Measurements from ENCODE around the gene ZNF507. TPM values are rescaled to one million over a fixed set of nuclear protein-coding genes. Genes with fewer than 3 reads are reported as not detected.
A peak's percentile ranks its signal among the peaks of the same experiment; 100 is the strongest.

ZNF507 gene
- 10 to 100 TPM; 22.6 to 34.6 TPM for total RNA-seq

- peak within 1 kb of the TSS; percentile 50 to 75 for H3K27ac ChIP-seq
- DNase-seq (ENCODE audit: low spot score) (peak; percentile 38), ATAC-seq (ENCODE audit: insufficient number of reproducible peaks, low FRiP score, low read depth) (peak; percentile 86)
- H3K36me3 ChIP-seq = peaks cover 6% of the 10 kb centered on the region
- peaks cover 22 to 41% of the 10 kb centered on the region in 2 donors for H3K4me1 ChIP-seq (ENCODE audit: control insufficient read depth in 1 of 2, low read depth in 2 of 2)
- H3K27me3 ChIP-seq (replicated peaks; ENCODE audit: insufficient read depth) = no peaks in the 10 kb centered on the region
- no peaks in the 10 kb centered on the region for H3K9me3 ChIP-seq
- H3K4me3 ChIP-seq = peak within 1 kb of the TSS; percentile 92
- TF ChIP-seq CTCF (IDR thresholded peaks at IDR 0.05) = no peak
Measured at GRCh38 chr19:32345261-32346207, at the start of gene ZNF507. Gene ZNF507, plus strand, starts transcription at chr19:32345610. Its CDS starts 7,221 bp downstream, at chr19:32352831.

- DNase-seq (ENCODE audit: low spot score) = no peak
- Histone ChIP-seq H3K27ac (no peak overlapping the region), H3K36me3 (no peaks in the 10 kb centered on the region), H3K27me3 (replicated peaks; ENCODE audit: insufficient read depth) (no peaks in the 10 kb centered on the region), H3K9me3 (peaks cover 6% of the 10 kb centered on the region), H3K4me3 (no peak overlapping the region), H3K4me1 (ENCODE audit: control insufficient read depth in 1 of 2, low read depth in 2 of 2) (no peaks in the 10 kb centered on the region)
- TF ChIP-seq CTCF (IDR thresholded peaks at IDR 0.05) = no peak
- ATAC-seq (ENCODE audit: insufficient number of reproducible peaks, low FRiP score, low read depth) = no peak
Measured at GRCh38 chr19:32296694-32297093, 48.7 kb upstream of the ZNF507 start.

GRCh38 chr19:32302778-32303177 is 42.6 kb upstream of the ZNF507 start:
- ATAC-seq (ENCODE audit: insufficient number of reproducible peaks, low FRiP score, low read depth) (no peak), DNase-seq (ENCODE audit: low spot score) (no peak)
- Histone ChIP-seq H3K4me1 (ENCODE audit: control insufficient read depth in 1 of 2, low read depth in 2 of 2) (no peaks in the 10 kb centered on the region), H3K9me3 (peaks cover 18% of the 10 kb centered on the region), H3K27ac (no peak overlapping the region), H3K27me3 (replicated peaks; ENCODE audit: insufficient read depth) (no peaks in the 10 kb centered on the region), H3K4me3 (no peak overlapping the region), H3K36me3 (no peaks in the 10 kb centered on the region)
- TF ChIP-seq CTCF (IDR thresholded peaks at IDR 0.05) = no peak

- H3K27ac ChIP-seq = no peak overlapping the region
- no peaks in the 10 kb centered on the region for H3K27me3 ChIP-seq (replicated peaks; ENCODE audit: insufficient read depth)
- no peak for TF ChIP-seq CTCF (IDR thresholded peaks at IDR 0.05)
- H3K4me1 ChIP-seq (ENCODE audit: control insufficient read depth in 1 of 2, low read depth in 2 of 2) = no peaks in the 10 kb centered on the region
- no peak overlapping the region for H3K4me3 ChIP-seq
- H3K9me3 ChIP-seq = peaks cover 18% of the 10 kb centered on the region
- no peak for ATAC-seq (ENCODE audit: insufficient number of reproducible peaks, low FRiP score, low read depth)
- no peak for DNase-seq (ENCODE audit: low spot score)
- no peaks in the 10 kb centered on the region for H3K36me3 ChIP-seq
Measured at GRCh38 chr19:32303193-32303592, 42.2 kb upstream of the ZNF507 start.

- no peak for DNase-seq (ENCODE audit: low spot score)
- ATAC-seq (ENCODE audit: insufficient number of reproducible peaks, low FRiP score, low read depth) = no peak
- H3K9me3 ChIP-seq = peaks cover 10% of the 10 kb centered on the region
- TF ChIP-seq CTCF (IDR thresholded peaks at IDR 0.05) = no peak
- no peaks in the 10 kb centered on the region for H3K27me3 ChIP-seq (replicated peaks; ENCODE audit: insufficient read depth)
- no peaks in the 10 kb centered on the region for H3K4me1 ChIP-seq (ENCODE audit: control insufficient read depth in 1 of 2, low read depth in 2 of 2)
- H3K36me3 ChIP-seq = no peaks in the 10 kb centered on the region
- H3K27ac ChIP-seq = no peak overlapping the region
- no peak overlapping the region for H3K4me3 ChIP-seq
Measured at GRCh38 chr19:32307591-32307990, 37.8 kb upstream of the ZNF507 start.

All from thoracic aorta (tissue), 2 donors.